Lower leg skin (tissue), 4 donors: ENCODE data around the gene LRRIQ4. TPM values are rescaled to one million over a fixed set of nuclear protein-coding genes. Genes with fewer than 3 reads are reported as not detected.

Experiments
- DNase-seq, 2 donors: peaks; one replicate each; pipeline ENCODE4 v3.0.0-alpha.2; 2019; ENCODE audit warnings: low spot score in 2 of 2
- H3K4me3 ChIP-seq: fragments of 200-600 bp; sonication (generic); 2 replicates; pipeline ENCODE4 v1.5.1; 2017; ENCODE audit warnings: mild to moderate bottlenecking, low read depth; ENCODE audit not compliant: poor library complexity, severe bottlenecking
- CTCF ChIP-seq, 3 donors: fragments of 450-650 bp; IDR thresholded peaks; one replicate each; pipeline ENCODE4 v1.5.1; 2016; ENCODE audit warnings: antibody characterized with exemption in 3 of 3, mild to moderate bottlenecking in 3 of 3, moderate library complexity in 2 of 3
- POLR2A ChIP-seq, 2 donors: fragments of 450-650 bp; IDR thresholded peaks; one replicate each; pipeline ENCODE4 v1.6.1; 2016 to 2017; ENCODE audit warnings: antibody characterized with exemption in 2 of 2, mild to moderate bottlenecking in 1 of 2, moderate library complexity in 1 of 2
- WGBS, 2 donors: methylation state at CpG; one replicate each; pipeline ENCODE4 v1.1.5; 2018; 5-methylcytosine and 5-hydroxymethylcytosine counted together
- intact Hi-C: fragments of 100-400 bp; cut with DNase I; formaldehyde crosslinking; loops from one replicate; pipeline ENCODE4 v1.15.0; 2023; ENCODE audit warnings: low total_unique reads
- total RNA-seq, 4 donors: library from RNA; depleted of rRNA; stranded (reverse); fragments of >200 nt; gene quantifications; one replicate each; pipeline ENCODE4 v1.1.0, GENCODE V29; 2016

The LRRIQ4 gene
- total RNA-seq, 4 donors from 2014 or later = not detected

DNA sequence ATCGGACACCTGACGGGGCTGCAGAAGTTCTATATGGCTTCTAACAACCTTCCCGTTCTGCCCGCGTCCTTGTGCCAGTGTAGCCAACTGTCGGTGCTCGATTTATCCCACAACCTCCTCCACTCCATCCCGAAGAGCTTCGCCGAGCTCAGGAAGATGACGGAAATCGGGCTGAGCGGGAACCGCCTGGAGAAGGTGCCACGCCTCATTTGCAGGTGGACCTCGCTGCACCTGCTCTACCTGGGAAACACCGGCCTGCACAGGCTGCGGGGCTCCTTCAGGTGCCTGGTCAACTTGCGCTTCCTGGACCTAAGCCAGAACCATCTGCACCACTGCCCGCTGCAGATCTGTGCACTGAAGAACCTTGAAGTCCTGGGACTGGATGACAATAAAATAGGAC lies 9.9 kb downstream of the LRRIQ4 start:
- H3K4me3 ChIP-seq = no peak overlapping the region
- WGBS, 2 donors = 95% methylated on average over 20 of the region's 20 CpGs
- TF ChIP-seq CTCF (IDR thresholded peaks at IDR 0.05) (no peak), POLR2A (IDR thresholded peaks at IDR 0.05) (no peak)
- no peak for DNase-seq
- intact Hi-C loops = no loop called here

GRCh38 chr3:169822983-169823382 lies 10.3 kb downstream of the LRRIQ4 start:
- DNase-seq = no peak
- intact Hi-C loops = no loop called here
- no peak overlapping the region for H3K4me3 ChIP-seq
- TF ChIP-seq CTCF (IDR thresholded peaks at IDR 0.05) = no peak
- TF ChIP-seq POLR2A (IDR thresholded peaks at IDR 0.05) = no peak
- 80% methylated on average over 6 of the region's 6 CpGs for whole genome bisulfite sequencing, 2 donors

DNA sequence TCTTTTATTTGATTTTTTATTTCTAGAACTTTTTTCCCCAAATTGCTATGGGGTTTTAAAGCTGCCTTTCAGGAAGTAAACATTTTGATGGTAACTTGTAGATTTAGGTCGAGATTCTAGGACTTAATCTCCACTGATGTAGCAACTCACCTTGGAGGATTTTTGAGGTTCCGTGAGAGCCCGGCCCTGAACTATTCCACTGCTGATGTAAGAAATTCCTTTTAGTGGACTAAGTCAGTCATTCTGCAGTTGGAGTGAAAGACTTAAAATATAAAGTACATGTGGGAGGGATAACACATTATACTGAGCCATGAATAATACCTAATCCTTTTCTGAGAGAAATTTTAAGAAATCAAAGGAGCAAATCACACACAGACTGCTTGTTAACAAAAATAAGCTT lies 12.6 kb downstream of the LRRIQ4 start:
- no peak overlapping the region for H3K4me3 ChIP-seq
- 81 to 82% methylated on average over 3 of the region's 3 CpGs for WGBS, 2 donors
- intact Hi-C loops = no loop called here
- no peak for DNase-seq
- TF ChIP-seq CTCF (IDR thresholded peaks at IDR 0.05) = no peak
- TF ChIP-seq POLR2A (IDR thresholded peaks at IDR 0.05) = no peak

- 77 to 96% methylated on average over 4 of the region's 4 CpGs for WGBS, 2 donors
- DNase-seq = no peak
- TF ChIP-seq POLR2A (IDR thresholded peaks at IDR 0.05) (no peak), CTCF (IDR thresholded peaks at IDR 0.05) (no peak)
- intact Hi-C loops = no loop called here
- no peak overlapping the region for H3K4me3 ChIP-seq
These were observed 15.0 kb downstream of the LRRIQ4 start for GRCh38 chr3:169827712-169828111.

DNA sequence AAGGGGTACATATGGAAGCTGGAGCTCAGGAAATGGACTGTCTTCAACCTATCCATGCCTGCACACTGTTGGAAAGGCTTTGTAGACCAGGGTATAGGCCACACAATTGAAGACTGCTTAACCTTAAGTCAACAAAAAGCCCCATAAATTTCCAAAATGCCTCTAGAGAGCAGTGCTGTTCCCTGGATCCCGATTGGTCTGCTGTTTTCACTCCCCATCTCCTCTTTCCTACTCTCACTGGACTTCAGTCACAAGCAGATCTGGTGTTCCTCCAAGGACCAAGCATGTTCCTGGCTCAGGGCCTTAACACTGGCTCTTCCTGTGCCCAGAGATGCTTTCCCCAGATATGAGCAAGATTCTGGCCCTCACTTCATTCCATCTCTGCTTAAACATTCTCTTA lies 22.9 kb downstream of the LRRIQ4 start:
- DNase-seq = no peak
- no peak overlapping the region for H3K4me3 ChIP-seq
- WGBS, 2 donors = 39 to 79% methylated on average over 1 of the region's 1 CpG
- no peak for TF ChIP-seq POLR2A (IDR thresholded peaks at IDR 0.05)
- no peak for TF ChIP-seq CTCF (IDR thresholded peaks at IDR 0.05)
- intact Hi-C loops = no loop called here
